ENCODE results near the gene MCHR1. TPM values are rescaled to one million over a fixed set of nuclear protein-coding genes. Genes with fewer than 3 reads are reported as not detected.
"Not testable (repeated sequence)": the region's sequence is repeated elsewhere in the genome, so short reads cannot be mapped to it uniquely, and the experiment has no call there.

The MCHR1 gene
- total and polyA plus RNA-seq, 3 donors from 2014 or later: 0.42 to 0.62 (median 0.47) TPM

DNA sequence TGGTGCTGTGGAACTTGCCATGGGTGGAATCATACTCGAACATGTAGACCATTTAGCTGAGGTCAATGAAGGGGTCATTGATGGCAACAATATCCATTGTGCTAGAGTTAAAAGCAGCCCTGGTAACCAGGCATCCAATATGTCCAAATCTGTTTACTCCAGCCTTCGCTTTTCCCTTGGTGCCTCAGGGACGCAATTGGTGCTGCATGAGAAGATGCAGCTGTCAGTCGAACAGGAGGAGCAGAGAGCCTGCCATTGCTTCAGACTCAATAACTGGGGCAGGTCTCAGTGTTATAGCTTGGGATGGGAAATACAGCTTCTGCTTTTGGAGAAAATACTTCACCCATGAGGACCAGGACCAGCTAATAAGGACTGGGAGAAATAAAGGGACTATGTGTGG, 5.0 kb upstream of the MCHR1 start:
- Histone ChIP-seq H3K4me1 (peaks cover 3% of the 10 kb centered on the region), H3K36me3 (ENCODE audit: low read depth, missing control alignments) (no peaks in the 10 kb centered on the region), H3K27ac (no peak overlapping the region), H3K27me3 (no peaks in the 10 kb centered on the region), H3K4me3 (no peak overlapping the region), H3K9me3 (no peaks in the 10 kb centered on the region)
- intact Hi-C loops (cut with DNase I; ENCODE audit: low total_unique reads): no loop called here
- no peak for TF ChIP-seq POLR2A (IDR thresholded peaks at IDR 0.05)
- TF ChIP-seq, protein P1, sequence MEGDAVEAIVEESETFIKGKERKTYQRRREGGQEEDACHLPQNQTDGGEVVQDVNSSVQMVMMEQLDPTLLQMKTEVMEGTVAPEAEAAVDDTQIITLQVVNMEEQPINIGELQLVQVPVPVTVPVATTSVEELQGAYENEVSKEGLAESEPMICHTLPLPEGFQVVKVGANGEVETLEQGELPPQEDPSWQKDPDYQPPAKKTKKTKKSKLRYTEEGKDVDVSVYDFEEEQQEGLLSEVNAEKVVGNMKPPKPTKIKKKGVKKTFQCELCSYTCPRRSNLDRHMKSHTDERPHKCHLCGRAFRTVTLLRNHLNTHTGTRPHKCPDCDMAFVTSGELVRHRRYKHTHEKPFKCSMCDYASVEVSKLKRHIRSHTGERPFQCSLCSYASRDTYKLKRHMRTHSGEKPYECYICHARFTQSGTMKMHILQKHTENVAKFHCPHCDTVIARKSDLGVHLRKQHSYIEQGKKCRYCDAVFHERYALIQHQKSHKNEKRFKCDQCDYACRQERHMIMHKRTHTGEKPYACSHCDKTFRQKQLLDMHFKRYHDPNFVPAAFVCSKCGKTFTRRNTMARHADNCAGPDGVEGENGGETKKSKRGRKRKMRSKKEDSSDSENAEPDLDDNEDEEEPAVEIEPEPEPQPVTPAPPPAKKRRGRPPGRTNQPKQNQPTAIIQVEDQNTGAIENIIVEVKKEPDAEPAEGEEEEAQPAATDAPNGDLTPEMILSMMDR (IDR thresholded peaks at IDR 0.05): no peak
- WGBS, 2 donors: 91 to 92% methylated on average over 4 of the region's 4 CpGs
- DNase-seq: no peak

DNA sequence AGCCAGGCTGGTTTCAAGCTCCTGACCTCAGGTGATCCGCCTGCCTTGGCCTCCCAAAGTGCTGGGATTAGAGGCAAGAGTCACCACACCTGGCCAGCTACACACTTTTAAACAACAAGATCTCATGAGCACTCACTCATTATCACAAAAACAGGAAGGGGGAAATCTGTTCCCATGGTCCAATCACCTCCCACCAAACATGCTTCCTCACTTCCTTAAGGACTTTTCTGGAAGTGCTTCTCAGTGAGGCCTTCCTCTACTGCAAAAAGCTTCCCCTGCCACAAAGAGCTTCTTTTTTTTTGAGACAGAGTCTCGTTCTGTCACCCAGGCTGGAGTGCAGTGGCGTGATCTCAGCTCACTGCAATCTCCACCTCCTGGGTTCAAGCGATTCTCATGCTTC, 3.1 kb upstream of the MCHR1 start:
- H3K4me3 ChIP-seq; H3K9me3 ChIP-seq; H3K36me3 ChIP-seq (ENCODE audit: low read depth, missing control alignments); H3K27me3 ChIP-seq; DNase-seq; H3K27ac ChIP-seq; intact Hi-C loops (cut with DNase I; ENCODE audit: low total_unique reads): not testable (repeated sequence)
- peaks cover 12% of the 10 kb centered on the region for H3K4me1 ChIP-seq
- WGBS, 2 donors: 94 to 97% methylated on average over 4 of the region's 4 CpGs

DNA sequence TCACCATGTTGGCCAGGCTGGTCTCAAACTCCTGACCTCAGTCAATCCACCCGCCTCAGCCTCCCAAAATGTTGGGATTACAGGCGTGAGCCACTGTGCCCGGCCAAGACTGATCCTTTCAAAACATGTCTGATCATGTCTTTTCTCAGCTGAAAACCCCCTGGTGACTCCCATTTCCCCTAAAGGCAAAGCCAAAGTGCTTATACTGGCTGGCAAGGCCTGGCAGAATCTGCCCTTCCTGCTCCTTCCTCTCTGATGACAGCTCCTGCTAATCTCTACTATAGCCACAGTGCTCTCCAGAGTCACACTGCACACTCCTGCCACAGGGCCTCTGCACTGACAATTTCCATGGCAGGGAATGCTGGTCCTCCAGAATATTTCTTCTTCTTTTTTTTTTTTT, 2.6 kb upstream of the MCHR1 start:
- intact Hi-C loops (cut with DNase I; ENCODE audit: low total_unique reads): no loop called here
- Histone ChIP-seq H3K27me3 (no peaks in the 10 kb centered on the region), H3K9me3 (no peaks in the 10 kb centered on the region), H3K4me3 (no peak overlapping the region), H3K27ac (no peak overlapping the region), H3K4me1 (peaks cover 12% of the 10 kb centered on the region), H3K36me3 (ENCODE audit: low read depth, missing control alignments) (no peaks in the 10 kb centered on the region)
- 96 to 98% methylated on average over 3 of the region's 3 CpGs for WGBS, 2 donors
- TF ChIP-seq, protein P1 (IDR thresholded peaks at IDR 0.05): no peak
- no peak for TF ChIP-seq POLR2A (IDR thresholded peaks at IDR 0.05)
- DNase-seq: no peak

DNA sequence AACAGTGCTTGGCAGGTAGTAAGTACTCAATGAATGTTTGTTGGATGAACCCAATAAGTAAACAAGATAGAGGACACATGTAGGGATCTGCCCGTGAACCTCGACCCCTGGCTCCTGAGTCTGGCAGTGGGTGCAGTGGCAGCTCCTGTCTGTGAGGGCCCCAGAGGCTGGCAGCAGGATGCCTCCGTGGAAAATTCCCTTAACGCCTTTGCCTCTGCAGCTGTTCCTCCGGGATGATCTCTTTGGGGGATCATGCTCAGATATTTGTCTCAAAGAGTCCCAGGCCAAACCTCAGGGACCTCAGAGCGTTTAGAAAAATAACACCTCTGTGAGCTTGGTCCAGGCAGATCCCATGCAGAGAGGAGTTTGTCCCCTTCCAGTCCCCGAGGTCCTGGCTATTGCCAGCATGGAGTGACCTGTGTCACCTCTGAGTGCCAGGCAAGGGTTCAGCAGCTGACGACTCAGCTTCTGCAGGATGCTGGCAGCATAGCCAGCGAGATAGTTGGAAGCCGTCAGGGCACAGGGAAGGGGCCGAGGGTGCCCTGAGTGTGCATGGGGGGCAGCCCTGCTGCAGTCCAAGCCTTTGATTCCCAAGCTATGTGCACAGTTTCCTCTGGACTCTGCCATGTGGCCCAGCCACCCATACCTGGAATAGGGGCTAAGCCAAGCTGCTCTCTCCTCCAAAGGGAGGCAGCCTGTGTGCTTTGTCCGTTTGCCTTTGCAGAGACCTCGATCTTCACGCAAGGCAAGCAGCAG, 613 bp upstream of the MCHR1 start:
- H3K4me3 ChIP-seq: no peak overlapping the region

DNA sequence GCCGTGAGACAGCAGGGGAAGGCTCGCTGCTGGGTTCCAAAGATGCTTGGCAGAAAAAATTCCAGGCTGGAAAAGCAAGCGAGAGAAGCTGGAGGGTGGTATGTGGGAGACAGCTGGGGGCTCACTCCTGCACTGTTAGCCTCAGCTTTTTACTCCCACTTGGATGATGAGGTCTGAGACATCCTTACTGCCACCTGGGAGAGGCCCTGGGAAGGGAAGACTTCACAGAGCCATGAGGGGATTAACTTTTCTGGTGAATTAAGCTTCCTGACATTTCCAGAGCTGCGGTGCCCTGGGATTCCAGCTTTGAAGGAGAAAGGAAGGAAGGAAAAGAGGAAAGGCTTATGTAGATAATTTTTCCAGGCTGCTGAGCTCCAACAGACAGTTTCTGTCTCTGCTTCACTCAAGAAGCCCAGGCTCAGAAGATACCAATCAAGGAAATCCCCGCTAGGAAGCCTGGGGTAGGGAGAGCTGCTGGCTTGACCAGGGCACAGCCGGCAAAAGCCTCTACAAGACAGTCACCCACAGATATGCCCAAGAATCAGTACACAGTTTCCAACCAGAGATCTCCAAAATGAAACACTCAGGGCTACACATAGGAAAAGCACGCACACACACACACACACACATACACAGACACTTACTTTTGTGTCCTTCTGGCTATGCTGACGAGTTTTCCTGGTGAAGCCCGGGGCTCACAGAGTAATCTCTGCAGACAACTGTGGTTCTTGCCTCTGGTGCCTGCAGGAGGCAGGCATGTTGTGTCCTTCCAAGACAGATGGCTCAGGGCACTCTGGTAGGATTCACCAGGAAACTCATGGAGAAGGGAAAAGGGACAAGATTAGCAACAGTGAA, 907 bp downstream of the MCHR1 start:
- H3K27me3 ChIP-seq: no peaks in the 10 kb centered on the region
- no peak overlapping the region for H3K27ac ChIP-seq
- no peaks in the 10 kb centered on the region for H3K9me3 ChIP-seq
- WGBS, 2 donors: 47 to 57% methylated on average over 9 of the region's 9 CpGs
- H3K36me3 ChIP-seq (ENCODE audit: low read depth, missing control alignments): no peaks in the 10 kb centered on the region
- no peak for TF ChIP-seq POLR2A (IDR thresholded peaks at IDR 0.05)
- peak; percentile 36 for DNase-seq
- intact Hi-C loops (cut with DNase I; ENCODE audit: low total_unique reads): no loop called here
- H3K4me1 ChIP-seq: peaks cover 12% of the 10 kb centered on the region
- H3K4me3 ChIP-seq: no peak overlapping the region

More for the DNA sequence above, 613 bp upstream of the MCHR1 start:
- intact Hi-C loops (cut with DNase I; ENCODE audit: low total_unique reads): no loop called here
- no peaks in the 10 kb centered on the region for H3K36me3 ChIP-seq (ENCODE audit: low read depth, missing control alignments)
- H3K9me3 ChIP-seq: no peaks in the 10 kb centered on the region
- H3K27ac ChIP-seq: no peak overlapping the region
- DNase-seq: no peak
- no peaks in the 10 kb centered on the region for H3K27me3 ChIP-seq
- WGBS, 2 donors: 61 to 70% methylated on average over 11 to 14 of the region's 14 CpGs
- TF ChIP-seq, protein P1 (IDR thresholded peaks at IDR 0.05): no peak
- TF ChIP-seq POLR2A (IDR thresholded peaks at IDR 0.05): no peak
- peaks cover 12% of the 10 kb centered on the region for H3K4me1 ChIP-seq
